ENCODE data around the gene URB2. TPM values are rescaled to one million over a fixed set of nuclear protein-coding genes. Genes with fewer than 3 reads are reported as not detected.

The URB2 gene
- total RNA-seq, 4 donors from 2014 or later: 5.0 to 14.6 (median 8.3) TPM

DNA sequence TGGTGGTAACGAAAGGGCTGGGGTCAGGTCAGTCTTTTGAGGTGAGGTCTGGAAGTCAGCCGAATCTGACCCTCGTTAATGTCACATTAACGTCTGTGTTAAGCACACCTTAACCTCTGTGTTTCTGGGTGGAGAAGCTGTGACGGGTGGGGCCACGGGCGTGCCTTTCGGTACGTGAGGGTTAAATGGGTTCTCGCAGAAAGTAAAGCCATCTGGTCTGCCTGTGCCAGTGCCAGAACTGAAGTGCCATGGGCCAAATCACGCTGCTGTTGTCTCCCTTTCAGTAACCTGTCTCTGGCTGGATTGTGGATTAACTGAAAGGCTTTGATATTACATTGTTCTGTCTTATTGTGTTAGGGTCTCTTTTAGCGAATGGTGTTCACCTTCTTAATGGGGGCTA is 14.4 kb downstream of the URB2 start:
- TF ChIP-seq EP300 (IDR thresholded peaks at IDR 0.05) (no peak), POLR2AphosphoS5 (IDR thresholded peaks at IDR 0.05) (no peak), POLR2A (IDR thresholded peaks at IDR 0.05; ENCODE audit: low read depth) (no peak)
- TF ChIP-seq, protein P1, sequence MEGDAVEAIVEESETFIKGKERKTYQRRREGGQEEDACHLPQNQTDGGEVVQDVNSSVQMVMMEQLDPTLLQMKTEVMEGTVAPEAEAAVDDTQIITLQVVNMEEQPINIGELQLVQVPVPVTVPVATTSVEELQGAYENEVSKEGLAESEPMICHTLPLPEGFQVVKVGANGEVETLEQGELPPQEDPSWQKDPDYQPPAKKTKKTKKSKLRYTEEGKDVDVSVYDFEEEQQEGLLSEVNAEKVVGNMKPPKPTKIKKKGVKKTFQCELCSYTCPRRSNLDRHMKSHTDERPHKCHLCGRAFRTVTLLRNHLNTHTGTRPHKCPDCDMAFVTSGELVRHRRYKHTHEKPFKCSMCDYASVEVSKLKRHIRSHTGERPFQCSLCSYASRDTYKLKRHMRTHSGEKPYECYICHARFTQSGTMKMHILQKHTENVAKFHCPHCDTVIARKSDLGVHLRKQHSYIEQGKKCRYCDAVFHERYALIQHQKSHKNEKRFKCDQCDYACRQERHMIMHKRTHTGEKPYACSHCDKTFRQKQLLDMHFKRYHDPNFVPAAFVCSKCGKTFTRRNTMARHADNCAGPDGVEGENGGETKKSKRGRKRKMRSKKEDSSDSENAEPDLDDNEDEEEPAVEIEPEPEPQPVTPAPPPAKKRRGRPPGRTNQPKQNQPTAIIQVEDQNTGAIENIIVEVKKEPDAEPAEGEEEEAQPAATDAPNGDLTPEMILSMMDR (IDR thresholded peaks at IDR 0.05): no peak
- no peak for DNase-seq (ENCODE audit: extremely low spot score)
- peaks cover 0 to 11% (median 0%) of the 10 kb centered on the region in 4 donors for H3K4me1 ChIP-seq
- no peaks in the 10 kb centered on the region for H3K9me3 ChIP-seq
- H3K4me3 ChIP-seq: no peak overlapping the region
- H3K36me3 ChIP-seq: peaks cover 25 to 74% (median 56%) of the 10 kb centered on the region in 4 donors
- no peak overlapping the region for H3K27ac ChIP-seq (replicated peaks in 1 of 4)
- intact Hi-C loops (cut with DNase I): no loop called here
- WGBS: 83% methylated on average over 12 of the region's 12 CpGs
- no peaks in the 10 kb centered on the region for H3K27me3 ChIP-seq

DNA sequence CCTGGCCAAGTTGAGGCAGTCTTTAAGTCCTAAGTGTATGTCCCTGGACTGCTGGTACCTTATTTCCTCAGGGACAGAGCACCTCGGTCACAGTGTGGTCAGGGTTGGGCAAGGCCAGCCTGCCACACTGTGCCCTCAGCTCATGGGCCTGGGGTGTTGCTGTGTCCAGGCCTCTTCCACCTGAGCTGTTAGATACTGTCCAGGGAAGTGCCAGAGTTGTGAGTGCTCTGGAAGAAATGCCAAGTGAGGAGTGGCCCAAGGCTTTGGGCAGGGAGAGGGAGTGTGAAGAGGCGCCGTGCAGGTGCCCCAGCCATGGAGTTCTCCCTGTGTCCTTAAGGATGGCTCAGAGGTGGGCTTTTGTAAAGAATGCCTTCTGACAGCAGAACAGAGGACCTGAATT is 15.3 kb downstream of the URB2 start:
- no peak for TF ChIP-seq POLR2AphosphoS5 (IDR thresholded peaks at IDR 0.05)
- TF ChIP-seq, protein P1 (IDR thresholded peaks at IDR 0.05): no peak
- TF ChIP-seq EP300 (IDR thresholded peaks at IDR 0.05): no peak
- no peak for TF ChIP-seq POLR2A (IDR thresholded peaks at IDR 0.05; ENCODE audit: low read depth)
- Histone ChIP-seq H3K9me3 (no peaks in the 10 kb centered on the region), H3K4me3 (no peak overlapping the region), H3K27ac (replicated peaks in 1 of 4) (no peak overlapping the region), H3K36me3 (peaks cover 24 to 74% (median 56%) of the 10 kb centered on the region in 4 donors), H3K4me1 (peaks cover 0 to 11% (median 0%) of the 10 kb centered on the region in 4 donors), H3K27me3 (no peaks in the 10 kb centered on the region)
- DNase-seq (ENCODE audit: extremely low spot score): no peak
- WGBS: 93% methylated on average over 3 of the region's 3 CpGs
- intact Hi-C loops (cut with DNase I): no loop called here

DNA sequence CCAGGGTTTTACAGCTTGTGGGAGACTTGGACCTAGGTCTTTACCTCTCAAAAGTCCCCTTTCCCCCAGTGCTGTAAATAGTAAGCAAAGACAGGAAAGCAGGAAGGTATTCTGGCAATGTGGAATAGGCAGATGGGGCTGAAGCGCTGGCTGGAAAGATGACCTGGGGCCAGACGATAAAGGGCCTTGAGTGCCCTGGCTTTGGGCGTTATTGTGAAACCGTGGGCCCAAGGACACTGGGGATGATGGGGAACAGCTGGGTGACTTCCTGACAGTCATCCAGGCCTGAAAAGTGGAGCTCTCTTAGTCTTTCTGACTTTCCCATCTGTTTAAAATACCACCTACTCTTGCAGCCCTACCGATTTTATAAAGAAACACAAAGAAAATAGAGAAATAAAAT is 16.3 kb downstream of the URB2 start:
- TF ChIP-seq, protein P1 (IDR thresholded peaks at IDR 0.05): no peak
- TF ChIP-seq POLR2AphosphoS5 (IDR thresholded peaks at IDR 0.05) (no peak), EP300 (IDR thresholded peaks at IDR 0.05) (no peak), POLR2A (IDR thresholded peaks at IDR 0.05; ENCODE audit: low read depth) (no peak)
- intact Hi-C loops (cut with DNase I): no loop called here
- peaks cover 24 to 74% (median 56%) of the 10 kb centered on the region in 4 donors for H3K36me3 ChIP-seq
- no peaks in the 10 kb centered on the region for H3K9me3 ChIP-seq
- H3K27me3 ChIP-seq: no peaks in the 10 kb centered on the region
- DNase-seq (ENCODE audit: extremely low spot score): no peak
- H3K4me3 ChIP-seq: no peak overlapping the region
- peaks cover 0 to 11% (median 0%) of the 10 kb centered on the region in 4 donors for H3K4me1 ChIP-seq
- H3K27ac ChIP-seq (replicated peaks in 1 of 4): no peak overlapping the region
- WGBS: 76% methylated on average over 5 of the region's 5 CpGs

DNA sequence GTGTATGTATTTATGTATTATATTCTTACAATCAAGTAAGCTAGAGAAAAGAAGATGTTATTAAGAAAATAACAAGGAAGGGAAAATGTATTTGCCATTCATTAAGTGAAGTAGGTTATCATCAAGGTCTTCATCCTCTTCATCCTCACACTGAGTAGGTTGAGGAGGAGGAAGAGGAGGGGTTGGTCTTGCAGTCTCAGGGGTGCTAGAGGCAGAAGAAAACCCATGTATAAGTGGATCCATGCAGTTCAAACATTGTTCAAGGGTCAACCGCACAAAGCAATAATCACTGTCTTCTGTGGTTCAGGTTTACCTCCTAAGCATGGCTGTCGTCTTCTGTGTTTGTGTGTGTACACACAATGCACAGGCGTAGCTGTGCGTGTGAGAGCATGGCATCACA is 16.9 kb downstream of the URB2 start:
- no peak overlapping the region for H3K27ac ChIP-seq (replicated peaks in 1 of 4)
- no peaks in the 10 kb centered on the region for H3K9me3 ChIP-seq
- no peak overlapping the region for H3K4me3 ChIP-seq
- H3K36me3 ChIP-seq: peaks cover 25 to 74% (median 56%) of the 10 kb centered on the region in 4 donors
- H3K27me3 ChIP-seq: no peaks in the 10 kb centered on the region
- intact Hi-C loops (cut with DNase I): no loop called here
- peaks cover 0 to 11% (median 0%) of the 10 kb centered on the region in 4 donors for H3K4me1 ChIP-seq
- no peak for DNase-seq (ENCODE audit: extremely low spot score)
- WGBS: 96% methylated on average over 4 of the region's 4 CpGs
- TF ChIP-seq, protein P1 (IDR thresholded peaks at IDR 0.05): no peak
- TF ChIP-seq EP300 (IDR thresholded peaks at IDR 0.05): no peak
- TF ChIP-seq POLR2AphosphoS5 (IDR thresholded peaks at IDR 0.05): no peak
- TF ChIP-seq POLR2A (IDR thresholded peaks at IDR 0.05; ENCODE audit: low read depth): no peak

Measured in esophagus muscularis mucosa (tissue), 4 donors.